NB4 (cell line): ENCODE measurements around the gene SH3GL2.
A peak's percentile ranks its signal among the peaks of the same experiment; 100 is the strongest.

Experiments used
- DNase-seq: peaks from one replicate; pipeline ENCODE4 v3.0.0; 2010; ENCODE audit warnings: low read depth
- H3K4me3 ChIP-seq: one replicate; pipeline ENCODE4 v1.5.1; 2011; ENCODE audit warnings: mild to moderate bottlenecking, low read depth, low read length, moderate library complexity
- CTCF ChIP-seq: IDR thresholded peaks from one replicate; pipeline ENCODE4 v1.5.1; 2012; ENCODE audit warnings: low read depth, low read length
- MAX ChIP-seq: IDR thresholded peaks from 2 replicates; pipeline ENCODE4 v1.6.1; 2011; ENCODE audit warnings: low read depth, low read length
- MYC ChIP-seq: IDR thresholded peaks from 2 replicates; pipeline ENCODE4 v1.6.1; 2011; ENCODE audit warnings: low read depth, low read length
- POLR2A ChIP-seq: IDR thresholded peaks from 2 replicates; pipeline ENCODE4 v1.6.1; 2011; ENCODE audit warnings: mild to moderate bottlenecking; ENCODE audit not compliant: insufficient read length; ENCODE audit errors: extremely low read depth

Gene SH3GL2

GRCh38 chr9:17833846-17834245 lies 255.0 kb downstream of the SH3GL2 start:
- no peak overlapping the region for H3K4me3 ChIP-seq
- no peak for TF ChIP-seq POLR2A
- TF ChIP-seq MAX: no peak
- no peak for TF ChIP-seq CTCF
- no peak for TF ChIP-seq MYC
- no peak for DNase-seq

GRCh38 chr9:17837965-17838364 lies 259.1 kb downstream of the SH3GL2 start:
- peak; percentile 28 for DNase-seq
- H3K4me3 ChIP-seq: no peak overlapping the region
- peak; percentile 21 for TF ChIP-seq CTCF
- no peak for TF ChIP-seq POLR2A
- no peak for TF ChIP-seq MYC

- no peak for DNase-seq
- TF ChIP-seq CTCF (no peak), MAX (no peak), POLR2A (no peak), MYC (no peak)
- no peak overlapping the region for H3K4me3 ChIP-seq
These were observed 260.9 kb downstream of the SH3GL2 start for GRCh38 chr9:17839776-17840175.

GRCh38 chr9:17843236-17843635 lies 264.4 kb downstream of the SH3GL2 start:
- DNase-seq: no peak
- no peak overlapping the region for H3K4me3 ChIP-seq
- TF ChIP-seq MYC (no peak), CTCF (no peak), POLR2A (no peak), MAX (no peak)
